Measurements from ENCODE around the gene USP25. TPM values are rescaled to one million over a fixed set of nuclear protein-coding genes. Genes with fewer than 3 reads are reported as not detected.
"Not testable (repeated sequence)": the region's sequence is repeated elsewhere in the genome, so short reads cannot be mapped to it uniquely, and the experiment has no call there.

USP25 gene
- total and polyA plus RNA-seq, 2 donors (not counting 1 experiment from before 2014, with no cell fraction given), result 14.2 to 55.5 TPM

GRCh38 chr21:15735409-15735808, 5.6 kb downstream of the USP25 start:
- WGBS (ENCODE audit: insufficient coverage), result 100% methylated on average over 1 of the region's 2 CpGs
- no peak overlapping the region for H3K4me3 Mint-ChIP-seq
- no peak overlapping the region for H3K9ac ChIP-seq (ENCODE audit: low read length)
- peaks cover 79% of the 10 kb centered on the region for H3K4me1 Mint-ChIP-seq
- H4K20me1 ChIP-seq (ENCODE audit: control insufficient read depth, insufficient read depth, low read length, poor library complexity, severe bottlenecking), result peaks cover 39% of the 10 kb centered on the region
- no peak for TF ChIP-seq EZH2 (IDR thresholded peaks at IDR 0.05; ENCODE audit: borderline replicate concordance, insufficient read depth, low read depth, low read length, poor library complexity, severe bottlenecking)
- no peak overlapping the region for H3K27ac ChIP-seq (ENCODE audit: low read length in 2 of 2)
- no peaks in the 10 kb centered on the region for H3K9me3 Mint-ChIP-seq (ENCODE audit: insufficient read depth)
- DNase-seq (no peak), ATAC-seq (ENCODE audit: low read depth) (no peak)
- peaks cover 20 to 44% of the 10 kb centered on the region in 2 donors for H3K4me1 ChIP-seq (ENCODE audit: control insufficient read depth in 2 of 2, insufficient read depth in 2 of 2, low read length in 2 of 2)
- H3K27ac Mint-ChIP-seq, result no peak overlapping the region
- H3K27me3 Mint-ChIP-seq, result no peaks in the 10 kb centered on the region
- intact Hi-C loops (cut with micrococcal nuclease), result loop anchor here (10.0 kb wide), 1 partner anchor 1201 kb away; no protein-coding TSS in a partner anchor
- H3K36me3 ChIP-seq (replicated peaks in 1 of 2; ENCODE audit: control extremely low read depth in 1 of 2, control insufficient read depth in 1 of 2, extremely low read depth in 1 of 2, insufficient read depth in 2 of 2, low read length in 1 of 2), result no peaks in the 10 kb centered on the region
- H2AFZ ChIP-seq (ENCODE audit: insufficient read depth, low read depth, low read length, poor library complexity, severe bottlenecking), result no peak overlapping the region
- H3K4me3 ChIP-seq (ENCODE audit: control extremely low read depth in 1 of 5, extremely low read depth in 1 of 5, insufficient read depth in 1 of 5, low read depth in 2 of 5, low read length in 4 of 5), result no peak overlapping the region
- H3K27me3 ChIP-seq (replicated peaks in 1 of 4; ENCODE audit: control extremely low read depth in 1 of 4, control insufficient read depth in 3 of 4, insufficient read depth in 4 of 4, low read length in 3 of 4), result no peaks in the 10 kb centered on the region
- peaks cover 96% of the 10 kb centered on the region for H3K79me2 ChIP-seq (ENCODE audit: control insufficient read depth, insufficient read depth, low read length)
- H3K9me3 ChIP-seq (ENCODE audit: control extremely low read depth in 1 of 3, control insufficient read depth in 2 of 3, insufficient read depth in 1 of 3, low read length in 2 of 3), result no peaks in the 10 kb centered on the region
- ChIA-PET CTCF (interaction anchor here (0.7 kb wide), 1 partner anchor 20 kb away, joined by 3 read pairs; no protein-coding TSS in a partner anchor), POLR2A (no interaction called here)
- H3K4me2 ChIP-seq (replicated peaks; ENCODE audit: low read depth, low read length, poor library complexity, severe bottlenecking), result no peak overlapping the region

- H3K36me3 ChIP-seq (replicated peaks in 1 of 2; ENCODE audit: control extremely low read depth in 1 of 2, control insufficient read depth in 1 of 2, extremely low read depth in 1 of 2, insufficient read depth in 2 of 2, low read length in 1 of 2); ATAC-seq (ENCODE audit: low read depth); H3K27ac ChIP-seq (ENCODE audit: low read length in 2 of 2); H3K27me3 ChIP-seq (replicated peaks in 1 of 4; ENCODE audit: control extremely low read depth in 1 of 4, control insufficient read depth in 3 of 4, insufficient read depth in 4 of 4, low read length in 3 of 4); POLR2A ChIA-PET; H3K4me3 Mint-ChIP-seq; DNase-seq; H3K9me3 Mint-ChIP-seq (ENCODE audit: insufficient read depth); H3K9me3 ChIP-seq (ENCODE audit: control extremely low read depth in 1 of 3, control insufficient read depth in 2 of 3, insufficient read depth in 1 of 3, low read length in 2 of 3); H3K9ac ChIP-seq (ENCODE audit: low read length); H3K4me3 ChIP-seq (ENCODE audit: control extremely low read depth in 1 of 5, extremely low read depth in 1 of 5, insufficient read depth in 1 of 5, low read depth in 2 of 5, low read length in 4 of 5); H3K4me2 ChIP-seq (replicated peaks; ENCODE audit: low read depth, low read length, poor library complexity, severe bottlenecking); H3K27me3 Mint-ChIP-seq; H3K27ac Mint-ChIP-seq; H2AFZ ChIP-seq (ENCODE audit: insufficient read depth, low read depth, low read length, poor library complexity, severe bottlenecking): not testable (repeated sequence)
- Histone ChIP-seq H4K20me1 (ENCODE audit: control insufficient read depth, insufficient read depth, low read length, poor library complexity, severe bottlenecking) (peaks cover 44% of the 10 kb centered on the region), H3K79me2 (ENCODE audit: control insufficient read depth, insufficient read depth, low read length) (peaks cover 96% of the 10 kb centered on the region), H3K4me1 (ENCODE audit: control insufficient read depth in 2 of 2, insufficient read depth in 2 of 2, low read length in 2 of 2) (peaks cover 19 to 43% of the 10 kb centered on the region in 2 donors)
- peaks cover 79% of the 10 kb centered on the region for H3K4me1 Mint-ChIP-seq
- CTCF ChIA-PET, result interaction anchor here (0.7 kb wide), 1 partner anchor 21 kb away, joined by 3 read pairs; no protein-coding TSS in a partner anchor
- intact Hi-C loops (cut with micrococcal nuclease), result loop anchor here (10.0 kb wide), 1 partner anchor 1201 kb away; no protein-coding TSS in a partner anchor
- WGBS (ENCODE audit: insufficient coverage), result 37% methylated on average over 2 of the region's 4 CpGs
These were observed 6.1 kb downstream of the USP25 start for GRCh38 chr21:15735931-15736330.

- ATAC-seq (ENCODE audit: low read depth); H3K27ac Mint-ChIP-seq; POLR2A ChIA-PET; H3K9ac ChIP-seq (ENCODE audit: low read length); H3K27me3 ChIP-seq (replicated peaks in 1 of 4; ENCODE audit: control extremely low read depth in 1 of 4, control insufficient read depth in 3 of 4, insufficient read depth in 4 of 4, low read length in 3 of 4); H3K4me3 Mint-ChIP-seq; H3K27ac ChIP-seq (ENCODE audit: low read length in 2 of 2); CTCF ChIA-PET; H3K4me3 ChIP-seq (ENCODE audit: control extremely low read depth in 1 of 5, extremely low read depth in 1 of 5, insufficient read depth in 1 of 5, low read depth in 2 of 5, low read length in 4 of 5); H3K9me3 ChIP-seq (ENCODE audit: control extremely low read depth in 1 of 3, control insufficient read depth in 2 of 3, insufficient read depth in 1 of 3, low read length in 2 of 3); H2AFZ ChIP-seq (ENCODE audit: insufficient read depth, low read depth, low read length, poor library complexity, severe bottlenecking); H3K4me2 ChIP-seq (replicated peaks; ENCODE audit: low read depth, low read length, poor library complexity, severe bottlenecking); H3K36me3 ChIP-seq (replicated peaks in 1 of 2; ENCODE audit: control extremely low read depth in 1 of 2, control insufficient read depth in 1 of 2, extremely low read depth in 1 of 2, insufficient read depth in 2 of 2, low read length in 1 of 2); H3K27me3 Mint-ChIP-seq; H3K9me3 Mint-ChIP-seq (ENCODE audit: insufficient read depth); DNase-seq: not testable (repeated sequence)
- Histone ChIP-seq H4K20me1 (ENCODE audit: control insufficient read depth, insufficient read depth, low read length, poor library complexity, severe bottlenecking) (peaks cover 59% of the 10 kb centered on the region), H3K79me2 (ENCODE audit: control insufficient read depth, insufficient read depth, low read length) (peaks cover 98% of the 10 kb centered on the region), H3K4me1 (ENCODE audit: control insufficient read depth in 2 of 2, insufficient read depth in 2 of 2, low read length in 2 of 2) (peaks cover 11 to 31% of the 10 kb centered on the region in 2 donors)
- intact Hi-C loops (cut with micrococcal nuclease), result loop anchor here (10.0 kb wide), 1 partner anchor 1204 kb away; no protein-coding TSS in a partner anchor
- H3K4me1 Mint-ChIP-seq, result peaks cover 83% of the 10 kb centered on the region
- 88% methylated on average over 4 of the region's 10 CpGs for WGBS (ENCODE audit: insufficient coverage)
These were observed 9.0 kb downstream of the USP25 start for GRCh38 chr21:15738779-15739178.

Data from B cell (primary cell).